SK-N-MC (cell line): ENCODE measurements around the gene NOTUM.
"Not testable (repeated sequence)": the region's sequence is repeated elsewhere in the genome, so short reads cannot be mapped to it uniquely, and the experiment has no call there.

Experiments used
- DNase-seq: peaks from one replicate; pipeline ENCODE4 v3.0.0-alpha.2; 2011; ENCODE audit warnings: low read depth, low spot score
- H3K27ac ChIP-seq: fragments of 200-600 bp; sonication (generic); 2 replicates; pipeline ENCODE4 v1.5.1; 2016; ENCODE audit warnings: mixed run types
- H3K36me3 ChIP-seq: fragments of 200-600 bp; sonication (generic); 2 replicates; pipeline ENCODE4 v1.6.1; 2017; ENCODE audit warnings: antibody characterized with exemption, low read length, mixed read lengths; ENCODE audit not compliant: insufficient read depth
- H3K4me3 ChIP-seq: fragments of 200-600 bp; sonication (generic); 2 replicates; pipeline ENCODE4 v1.5.1; 2016
- H3K9ac ChIP-seq: fragments of 200-600 bp; sonication (generic); 2 replicates; pipeline ENCODE4 v1.8.0; 2017; ENCODE audit warnings: mixed run types, mixed read lengths; ENCODE audit not compliant: insufficient read length
- H3K9me3 ChIP-seq: fragments of 200-600 bp; sonication (generic); 2 replicates; pipeline ENCODE4 v1.6.1; 2017; ENCODE audit warnings: low read depth, mild to moderate bottlenecking, antibody characterized with exemption, low read length, moderate library complexity, mixed read lengths
- EZH2 ChIP-seq: fragments of 200-600 bp; sonication (generic); IDR thresholded peaks from one replicate; pipeline ENCODE4 v1.6.1; 2017; ENCODE audit warnings: antibody characterized with exemption
- FOXP2 ChIP-seq: optimal IDR thresholded peaks from 2 replicates; pipeline ENCODE3; 2011; ENCODE audit warnings: mild to moderate bottlenecking, moderate library complexity; ENCODE audit not compliant: insufficient read depth; ENCODE audit errors: extremely low read length, control extremely low read depth
- POLR2AphosphoS5 ChIP-seq: IDR thresholded peaks from 2 replicates; pipeline ENCODE4 v1.6.1; 2012; ENCODE audit warnings: mild to moderate bottlenecking, low read depth, low read length, borderline replicate concordance

Gene NOTUM

GRCh38 chr17:81991684-81992305 lies 30.8 kb upstream of the NOTUM start:
- no peak for DNase-seq
- H3K27ac ChIP-seq, result no peak overlapping the region
- H3K36me3 ChIP-seq, result no peaks in the 10 kb centered on the region
- TF ChIP-seq EZH2 (no peak), FOXP2 (no peak), POLR2AphosphoS5 (no peak)
- H3K9me3 ChIP-seq, result no peaks in the 10 kb centered on the region
- peak overlapping the region; percentile 37 for H3K9ac ChIP-seq
- peak overlapping the region; percentile 20; the same call in 1 of the 2 replicates for H3K4me3 ChIP-seq

GRCh38 chr17:81990836-81991683 lies 30.1 kb upstream of the NOTUM start:
- TF ChIP-seq FOXP2 (no peak), POLR2AphosphoS5 (no peak), EZH2 (no peak)
- Histone ChIP-seq H3K9me3 (no peaks in the 10 kb centered on the region), H3K27ac (no peak overlapping the region), H3K9ac (peak overlapping the region; percentile 37), H3K4me3 (no peak overlapping the region), H3K36me3 (no peaks in the 10 kb centered on the region; the same call in 1 of the 2 replicates)
- DNase-seq, result no peak

DNA sequence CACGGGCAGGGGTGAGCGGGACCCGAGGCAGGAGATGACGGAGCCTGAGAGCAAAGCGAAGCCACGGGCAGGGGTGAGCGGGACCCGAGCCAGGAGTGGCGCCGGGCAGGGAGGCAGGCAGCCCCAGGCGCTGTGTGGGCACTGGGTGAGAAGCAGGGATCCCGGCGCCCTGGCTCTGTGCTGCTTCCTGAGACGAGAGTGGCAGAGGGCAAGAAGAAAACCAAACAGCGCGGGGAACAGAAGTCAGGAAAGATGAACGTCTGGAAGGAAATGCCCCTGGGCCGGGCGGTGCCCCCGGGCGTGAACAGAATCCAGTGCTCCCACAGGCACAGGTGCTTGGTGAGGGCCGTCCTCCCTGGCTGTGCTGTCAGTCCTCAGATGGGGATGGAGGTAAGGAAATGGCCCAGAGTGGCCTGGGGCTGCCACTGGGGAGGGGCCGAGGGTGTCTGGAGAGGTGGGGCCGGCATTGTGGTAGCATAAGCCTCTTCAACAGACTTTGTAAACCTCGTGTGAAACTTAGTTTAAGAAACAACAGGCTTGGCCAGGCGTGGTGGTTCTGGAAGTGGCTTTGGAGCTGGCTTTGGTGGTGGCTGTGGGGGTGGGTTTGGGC lies 26.3 kb upstream of the NOTUM start:
- Histone ChIP-seq H3K9me3 (no peaks in the 10 kb centered on the region), H3K4me3 (no peak overlapping the region), H3K36me3 (peaks cover 15% of the 10 kb centered on the region; the same call in 1 of the 2 replicates), H3K9ac (no peak overlapping the region), H3K27ac (peak overlapping the region; percentile 16; the same call in 1 of the 2 replicates)
- no peak for DNase-seq
- TF ChIP-seq FOXP2, result no peak
- TF ChIP-seq EZH2, result no peak

DNA sequence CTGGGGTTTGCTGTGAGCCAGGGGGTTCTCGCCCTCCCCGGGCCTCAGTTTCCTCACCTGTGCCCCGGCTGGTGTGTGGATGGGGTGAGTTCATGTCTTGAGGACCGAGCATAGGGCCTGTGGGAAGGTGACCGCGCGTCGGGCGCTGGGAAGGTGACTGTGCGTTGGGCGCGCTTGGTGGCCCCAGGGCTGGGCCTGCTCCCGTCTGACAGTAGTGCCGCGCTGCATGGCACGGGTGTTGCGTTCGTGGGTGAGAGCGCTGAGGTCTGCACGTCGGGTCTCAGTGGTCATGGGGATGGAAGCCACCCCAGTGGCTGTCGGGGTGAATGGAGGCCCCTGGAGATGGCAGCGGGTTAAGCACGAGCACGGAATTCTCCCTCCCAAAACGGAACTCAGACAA lies 25.6 kb upstream of the NOTUM start:
- Histone ChIP-seq H3K36me3 (peaks cover 15% of the 10 kb centered on the region; the same call in 1 of the 2 replicates), H3K27ac (no peak overlapping the region), H3K9me3 (no peaks in the 10 kb centered on the region), H3K4me3 (no peak overlapping the region), H3K9ac (no peak overlapping the region)
- no peak for DNase-seq
- no peak for TF ChIP-seq EZH2
- TF ChIP-seq FOXP2, result no peak
- TF ChIP-seq POLR2AphosphoS5, result no peak

GRCh38 chr17:81984773-81985410 lies 23.9 kb upstream of the NOTUM start:
- no peak for TF ChIP-seq EZH2
- TF ChIP-seq FOXP2, result no peak
- no peak for TF ChIP-seq POLR2AphosphoS5
- H3K9ac ChIP-seq, result no peak overlapping the region
- no peak overlapping the region for H3K27ac ChIP-seq
- H3K36me3 ChIP-seq, result peaks cover 15% of the 10 kb centered on the region; the same call in 1 of the 2 replicates
- DNase-seq, result no peak
- H3K4me3 ChIP-seq, result no peak overlapping the region
- no peaks in the 10 kb centered on the region for H3K9me3 ChIP-seq

- H3K36me3 ChIP-seq, result peaks cover 18% of the 10 kb centered on the region; the same call in 1 of the 2 replicates
- H3K27ac ChIP-seq, result no peak overlapping the region
- H3K4me3 ChIP-seq, result no peak overlapping the region
- TF ChIP-seq FOXP2, result no peak
- TF ChIP-seq POLR2AphosphoS5, result no peak
- TF ChIP-seq EZH2, result no peak
- no peak overlapping the region for H3K9ac ChIP-seq
- H3K9me3 ChIP-seq, result no peaks in the 10 kb centered on the region
- DNase-seq, result no peak
Measured at GRCh38 chr17:81983639-81984373, 22.8 kb upstream of the NOTUM start.

- peaks cover 18% of the 10 kb centered on the region; the same call in 1 of the 2 replicates for H3K36me3 ChIP-seq
- H3K9me3 ChIP-seq, result no peaks in the 10 kb centered on the region
- H3K9ac ChIP-seq, result no peak overlapping the region
- DNase-seq, result no peak
- H3K4me3 ChIP-seq, result no peak overlapping the region
- H3K27ac ChIP-seq, result no peak overlapping the region
- TF ChIP-seq FOXP2 (no peak), POLR2AphosphoS5 (no peak), EZH2 (no peak)
Measured at GRCh38 chr17:81983011-81983638, 22.1 kb upstream of the NOTUM start.

DNA sequence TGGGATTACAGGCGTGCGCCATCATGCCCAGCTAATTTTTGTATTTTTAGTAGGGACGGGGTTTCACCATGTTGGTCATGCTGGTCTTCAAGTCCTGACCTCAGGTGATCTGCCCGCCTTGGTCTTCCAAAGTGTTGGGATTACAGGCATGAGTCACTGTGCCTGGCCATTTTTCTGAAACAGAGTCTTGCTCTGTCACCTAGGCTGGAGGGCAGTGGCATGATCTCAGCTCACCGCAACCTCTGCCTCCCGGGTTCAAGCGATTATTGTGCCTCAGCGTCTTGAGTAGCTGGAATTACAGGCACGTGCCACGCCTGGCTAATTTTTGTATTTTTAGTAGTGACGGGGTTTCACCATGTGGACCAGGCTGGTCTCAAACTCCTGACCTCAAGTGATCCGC lies 20.5 kb upstream of the NOTUM start:
- H3K9ac ChIP-seq, H3K9me3 ChIP-seq, DNase-seq, H3K4me3 ChIP-seq, H3K27ac ChIP-seq: not testable (repeated sequence)
- peaks cover 18% of the 10 kb centered on the region; the same call in 1 of the 2 replicates for H3K36me3 ChIP-seq
